K562 (cell line): ENCODE data around the gene BORA. TPM values are rescaled to one million over a fixed set of nuclear protein-coding genes. Genes with fewer than 3 reads are reported as not detected.

Source experiments
- CREBBP ChIP-seq: IDR thresholded peaks from one replicate; pipeline ENCODE4 v1.6.1; 2012; ENCODE audit warnings: low read depth, mild to moderate bottlenecking, control low read depth, inconsistent platforms, low read length
- ESRRA ChIP-seq: fragments of 450-650 bp; IDR thresholded peaks from 2 replicates; pipeline ENCODE4 v1.6.1; 2014; ENCODE audit warnings: low read depth, mild to moderate bottlenecking, moderate library complexity, borderline replicate concordance
- KDM1A ChIP-seq, 2 experiments: fragments of 450-650 bp; IDR thresholded peaks; 2 replicates each; pipeline ENCODE4 v1.6.1; 2016; ENCODE audit warnings: mild to moderate bottlenecking in 2 of 2
- RFX5 ChIP-seq: IDR thresholded peaks from 2 replicates; pipeline ENCODE4 v1.6.1; 2011; ENCODE audit warnings: low read depth, mild to moderate bottlenecking, improper control_type of control experiment, low read length
- RREB1 ChIP-seq: fragments of 250-450 bp; sonication (Bioruptor Pico); IDR thresholded peaks from 2 replicates; pipeline ENCODE4 v1.4.0; 2020
- ZEB2 ChIP-seq: fragments of 450-650 bp; IDR thresholded peaks from 2 replicates; pipeline ENCODE4 v1.6.1; 2016
- ZNF778 ChIP-seq: fragments of 450-650 bp; formaldehyde crosslinking; IDR thresholded peaks from 2 replicates; pipeline ENCODE4 v1.4.0; 2020; ENCODE audit warnings: mild to moderate bottlenecking, moderate library complexity
- polyA plus RNA-seq, 8 experiments: library from polyadenylated mRNA; depleted of rRNA in 4 of 8; stranded (reverse) in 5 of 8; unstranded in 3 of 8; fragments of >200 nt; fragmentation: Nextera tagmentation in 2 of 8; fragmentation: Illumina TruSeq in 1 of 8; extraction: Ambion mirVana in 2 of 8; extraction: Trizol in 1 of 8; gene quantifications; 2 replicates each; pipeline versions ENCODE4 v1.2.1 to v1.2.3, GENCODE V29; 2011 to 2014; ENCODE audit warnings: inconsistent platforms in 1 of 8, missing spikeins in 1 of 8
- total RNA-seq, 7 experiments: library from RNA; depleted of rRNA in 6 of 7; stranded (reverse); fragments of >200 nt in 6 of 7; fragmentation: Illumina TruSeq in 2 of 7; extraction: Trizol in 2 of 7; gene quantifications; 2 replicates each; pipeline versions ENCODE4 v1.2.1 to v1.2.3, GENCODE V29; 2011 to 2021; ENCODE audit warnings: low replicate concordance in 1 of 7
- TF ChIP-seq, protein P1 (sequence below): fragments of 450-650 bp; formaldehyde crosslinking; IDR thresholded peaks from 2 replicates; pipeline ENCODE4 v1.4.0; 2020; ENCODE audit warnings: mild to moderate bottlenecking, moderate library complexity
- TF ChIP-seq, protein P2 (sequence below): fragments of 450-650 bp; formaldehyde crosslinking; conservative IDR thresholded peaks from 2 replicates; pipeline ENCODE4 v1.4.0; 2022; ENCODE audit warnings: mild to moderate bottlenecking, missing genetic modification characterization

Gene BORA
- total and polyA plus RNA-seq, 9 of the 15 experiments (the other 6 are each of a cell fraction or from before 2014, with no cell fraction given) = 12.4 to 21.5 (median 18.2) TPM

- TF ChIP-seq RREB1 (CRISPR knock-in tag) (no peak), ZEB2 (no peak), KDM1A (IDR thresholded peaks at IDR 0.05) (no peak), ESRRA (no peak), ZNF778 (no peak), RFX5 (no peak), CREBBP (no peak)
- TF ChIP-seq, protein P1, sequence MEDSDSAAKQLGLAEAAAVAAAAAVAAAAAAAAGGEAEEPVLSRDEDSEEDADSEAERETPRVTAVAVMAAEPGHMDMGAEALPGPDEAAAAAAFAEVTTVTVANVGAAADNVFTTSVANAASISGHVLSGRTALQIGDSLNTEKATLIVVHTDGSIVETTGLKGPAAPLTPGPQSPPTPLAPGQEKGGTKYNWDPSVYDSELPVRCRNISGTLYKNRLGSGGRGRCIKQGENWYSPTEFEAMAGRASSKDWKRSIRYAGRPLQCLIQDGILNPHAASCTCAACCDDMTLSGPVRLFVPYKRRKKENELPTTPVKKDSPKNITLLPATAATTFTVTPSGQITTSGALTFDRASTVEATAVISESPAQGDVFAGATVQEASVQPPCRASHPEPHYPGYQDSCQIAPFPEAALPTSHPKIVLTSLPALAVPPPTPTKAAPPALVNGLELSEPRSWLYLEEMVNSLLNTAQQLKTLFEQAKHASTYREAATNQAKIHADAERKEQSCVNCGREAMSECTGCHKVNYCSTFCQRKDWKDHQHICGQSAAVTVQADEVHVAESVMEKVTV (CRISPR knock-in tag) = no peak
- TF ChIP-seq, protein P2, sequence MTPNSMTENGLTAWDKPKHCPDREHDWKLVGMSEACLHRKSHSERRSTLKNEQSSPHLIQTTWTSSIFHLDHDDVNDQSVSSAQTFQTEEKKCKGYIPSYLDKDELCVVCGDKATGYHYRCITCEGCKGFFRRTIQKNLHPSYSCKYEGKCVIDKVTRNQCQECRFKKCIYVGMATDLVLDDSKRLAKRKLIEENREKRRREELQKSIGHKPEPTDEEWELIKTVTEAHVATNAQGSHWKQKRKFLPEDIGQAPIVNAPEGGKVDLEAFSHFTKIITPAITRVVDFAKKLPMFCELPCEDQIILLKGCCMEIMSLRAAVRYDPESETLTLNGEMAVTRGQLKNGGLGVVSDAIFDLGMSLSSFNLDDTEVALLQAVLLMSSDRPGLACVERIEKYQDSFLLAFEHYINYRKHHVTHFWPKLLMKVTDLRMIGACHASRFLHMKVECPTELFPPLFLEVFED = no peak
These were observed 17.5 kb downstream of the BORA start (continued) for GRCh38 chr13:72745260-72745659.
